Measurements from ENCODE around the gene ACAP3.

Gene ACAP3

DNA sequence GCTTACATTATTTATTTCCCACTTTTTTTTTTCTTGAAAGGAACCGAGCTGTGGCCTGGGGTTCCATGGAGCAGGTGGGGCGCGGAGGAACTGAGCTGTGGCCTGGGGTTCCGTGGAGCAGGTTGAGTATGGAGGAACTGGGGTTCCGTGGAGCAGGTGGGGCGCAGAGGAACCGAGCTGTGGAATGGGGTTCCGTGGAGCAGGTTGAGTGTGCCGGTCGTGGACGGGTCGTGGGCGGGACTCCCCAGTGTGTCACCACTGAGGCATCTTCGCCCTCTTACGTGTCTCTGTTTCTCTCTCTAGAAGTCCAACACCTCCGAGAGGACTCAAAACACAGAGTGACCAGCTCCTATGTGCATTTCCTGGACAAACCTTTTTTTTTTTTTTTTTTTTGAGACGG is 28.7 kb downstream of the ACAP3 start:
- FAIRE-seq (no peak), DNase-seq (ENCODE audit: insufficient read length, low spot score) (no peak)
- TF ChIP-seq, protein P1, sequence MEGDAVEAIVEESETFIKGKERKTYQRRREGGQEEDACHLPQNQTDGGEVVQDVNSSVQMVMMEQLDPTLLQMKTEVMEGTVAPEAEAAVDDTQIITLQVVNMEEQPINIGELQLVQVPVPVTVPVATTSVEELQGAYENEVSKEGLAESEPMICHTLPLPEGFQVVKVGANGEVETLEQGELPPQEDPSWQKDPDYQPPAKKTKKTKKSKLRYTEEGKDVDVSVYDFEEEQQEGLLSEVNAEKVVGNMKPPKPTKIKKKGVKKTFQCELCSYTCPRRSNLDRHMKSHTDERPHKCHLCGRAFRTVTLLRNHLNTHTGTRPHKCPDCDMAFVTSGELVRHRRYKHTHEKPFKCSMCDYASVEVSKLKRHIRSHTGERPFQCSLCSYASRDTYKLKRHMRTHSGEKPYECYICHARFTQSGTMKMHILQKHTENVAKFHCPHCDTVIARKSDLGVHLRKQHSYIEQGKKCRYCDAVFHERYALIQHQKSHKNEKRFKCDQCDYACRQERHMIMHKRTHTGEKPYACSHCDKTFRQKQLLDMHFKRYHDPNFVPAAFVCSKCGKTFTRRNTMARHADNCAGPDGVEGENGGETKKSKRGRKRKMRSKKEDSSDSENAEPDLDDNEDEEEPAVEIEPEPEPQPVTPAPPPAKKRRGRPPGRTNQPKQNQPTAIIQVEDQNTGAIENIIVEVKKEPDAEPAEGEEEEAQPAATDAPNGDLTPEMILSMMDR (IDR thresholded peaks at IDR 0.05; ENCODE audit: insufficient read depth, missing control alignments): no peak

DNA sequence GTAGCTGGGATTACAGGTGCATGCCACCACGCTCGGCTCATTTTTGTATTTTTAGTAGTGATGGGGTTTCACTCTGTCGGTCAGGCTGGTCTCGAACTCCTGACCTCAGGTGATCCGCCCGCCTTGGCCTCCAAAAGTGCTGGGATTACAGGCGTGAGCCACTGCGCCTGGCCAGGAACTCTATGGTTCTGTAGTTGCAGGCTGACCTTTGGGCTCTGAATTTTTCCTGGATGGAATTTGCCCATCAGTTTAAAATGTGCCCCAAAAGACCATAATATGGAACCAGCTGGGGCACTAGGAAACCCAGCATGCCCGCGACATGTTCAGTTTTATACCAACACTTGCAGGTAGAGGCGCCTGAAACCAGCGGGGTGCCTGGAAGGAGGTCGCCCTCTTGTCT is 29.1 kb downstream of the ACAP3 start:
- no peak for FAIRE-seq
- TF ChIP-seq, protein P1 (IDR thresholded peaks at IDR 0.05; ENCODE audit: insufficient read depth, missing control alignments): no peak
- no peak for DNase-seq (ENCODE audit: insufficient read length, low spot score)

DNA sequence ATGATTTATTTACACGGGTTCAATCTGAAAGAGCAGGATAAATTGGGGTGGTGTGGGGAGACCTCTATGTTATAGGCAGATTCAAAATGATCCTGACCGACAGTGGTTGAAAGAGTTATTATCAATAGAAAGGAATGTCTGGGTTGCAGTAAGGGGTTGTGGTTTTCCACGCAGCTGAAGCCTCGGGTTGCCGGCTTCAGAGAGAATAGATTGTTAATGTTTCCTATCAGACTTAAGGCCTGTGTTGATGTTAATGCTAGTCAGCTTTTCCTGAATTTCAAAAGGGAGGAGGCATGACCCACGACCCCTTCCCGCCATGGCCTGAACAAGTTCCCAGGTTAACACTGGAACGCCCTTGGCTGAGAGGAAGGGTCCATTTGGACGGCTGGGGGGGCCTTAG is 31.9 kb downstream of the ACAP3 start:
- FAIRE-seq (no peak), DNase-seq (ENCODE audit: insufficient read length, low spot score) (no peak)
- TF ChIP-seq, protein P1 (IDR thresholded peaks at IDR 0.05; ENCODE audit: insufficient read depth, missing control alignments): no peak

DNA sequence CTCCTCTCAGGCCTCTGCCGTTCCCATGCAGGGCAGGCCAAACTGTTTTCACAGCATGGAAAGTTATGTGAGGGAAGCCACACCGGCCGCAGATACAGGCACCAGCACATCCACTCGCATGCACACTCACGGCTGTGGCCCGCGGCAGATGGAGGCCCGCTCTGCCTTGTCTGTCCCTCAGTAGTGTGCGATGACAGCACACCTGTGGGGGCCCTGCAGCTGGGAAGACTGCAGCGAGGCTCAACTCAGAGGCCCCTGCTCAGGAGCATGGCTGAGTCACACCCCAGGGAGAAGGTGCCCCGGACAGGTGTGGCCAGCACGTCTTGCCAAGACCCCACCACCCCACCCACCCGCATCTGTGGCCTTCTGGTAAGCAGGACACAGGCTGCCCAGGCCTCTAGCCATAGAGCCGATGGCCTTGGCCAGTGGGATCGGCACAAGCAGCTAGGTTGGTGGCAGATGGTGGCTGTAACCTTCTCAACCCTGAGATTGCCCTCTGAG is 32.7 kb downstream of the ACAP3 start:
- TF ChIP-seq, protein P1 (IDR thresholded peaks at IDR 0.05; ENCODE audit: insufficient read depth, missing control alignments): no peak
- no peak for FAIRE-seq
- DNase-seq (ENCODE audit: insufficient read length, low spot score): no peak

DNA sequence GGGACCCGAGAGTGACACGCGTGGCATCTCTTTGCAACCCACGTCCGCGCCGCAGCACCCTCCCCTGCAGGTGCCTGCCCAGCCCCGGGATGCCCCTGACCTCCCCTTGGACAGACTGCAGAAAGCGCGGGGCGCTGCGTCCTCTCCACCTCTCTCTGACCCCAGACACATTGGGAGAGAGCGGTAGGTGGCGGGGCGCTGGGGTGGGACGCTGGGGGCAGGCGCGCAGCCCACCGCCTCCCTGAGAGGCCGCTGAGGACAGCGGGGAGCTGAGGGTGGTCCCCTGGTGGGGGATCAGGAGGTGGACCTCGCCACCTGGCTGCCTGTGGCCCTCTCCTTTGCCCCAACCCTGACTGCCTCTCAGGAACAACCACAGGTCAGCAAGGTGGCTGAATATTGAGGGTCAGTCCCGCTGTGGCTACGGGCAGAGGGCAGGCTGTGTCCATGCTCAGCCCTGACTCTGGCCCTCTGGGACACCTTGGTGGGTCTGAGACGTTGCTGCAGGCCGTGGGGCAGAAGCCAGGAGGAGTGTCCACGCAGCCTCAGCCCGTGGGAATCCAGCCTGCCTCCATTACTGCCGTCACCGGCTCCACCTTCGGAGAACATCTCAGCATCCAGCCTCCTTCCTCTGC is 33.3 kb downstream of the ACAP3 start:
- no peak for FAIRE-seq
- TF ChIP-seq, protein P1 (IDR thresholded peaks at IDR 0.05; ENCODE audit: insufficient read depth, missing control alignments): no peak
- no peak for DNase-seq (ENCODE audit: insufficient read length, low spot score)

DNA sequence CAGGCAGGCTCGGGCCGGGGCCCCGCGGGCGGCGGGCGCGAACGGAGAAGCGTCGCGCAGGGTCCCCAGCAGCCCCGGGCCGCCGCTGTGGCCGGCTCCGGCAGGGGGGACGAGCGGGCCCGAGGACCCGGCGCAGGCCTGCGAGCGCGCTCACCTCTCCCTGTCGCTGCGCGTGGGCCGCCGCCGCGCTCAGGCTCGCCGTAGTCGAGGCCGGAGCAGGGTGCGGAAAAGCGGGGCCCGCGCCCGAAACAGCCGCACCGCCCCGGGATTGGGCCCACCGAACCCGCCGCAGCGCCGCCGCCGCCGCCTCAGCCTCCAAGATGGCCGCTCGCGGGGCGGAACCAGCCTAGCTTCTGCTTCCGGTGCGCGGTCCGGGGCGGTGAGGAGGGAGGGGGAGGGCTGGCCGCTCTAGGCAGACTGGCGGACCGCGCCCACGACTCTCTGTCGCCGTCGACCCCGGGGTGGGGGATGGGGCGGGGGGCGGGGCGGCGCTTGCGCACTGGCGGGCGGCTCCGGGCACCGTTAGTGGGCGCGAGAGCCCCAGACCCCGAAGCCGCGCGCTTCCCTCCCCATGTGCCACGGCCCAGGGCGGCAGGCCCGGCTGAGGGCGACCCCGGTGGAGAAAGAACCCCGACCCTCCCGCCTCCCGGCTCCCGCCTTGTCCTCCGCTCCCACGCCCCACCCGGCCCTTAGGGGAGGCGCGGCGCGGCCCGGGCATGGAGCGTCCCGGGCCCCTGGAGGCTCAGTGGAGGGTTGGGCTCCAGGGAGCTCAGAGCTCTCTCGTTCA is 34.0 kb downstream of the ACAP3 start, which contains the start of gene UBE2J2:
Gene UBE2J2, minus strand, starts transcription at position 343 of the 787 bp plus-strand sequence. CDS start 5,862 bp downstream, outside the sequence.
- TF ChIP-seq, protein P1 (IDR thresholded peaks at IDR 0.05; ENCODE audit: insufficient read depth, missing control alignments): no peak
- DNase-seq (ENCODE audit: insufficient read length, low spot score) (peak; percentile 83), FAIRE-seq (no peak)

DNA sequence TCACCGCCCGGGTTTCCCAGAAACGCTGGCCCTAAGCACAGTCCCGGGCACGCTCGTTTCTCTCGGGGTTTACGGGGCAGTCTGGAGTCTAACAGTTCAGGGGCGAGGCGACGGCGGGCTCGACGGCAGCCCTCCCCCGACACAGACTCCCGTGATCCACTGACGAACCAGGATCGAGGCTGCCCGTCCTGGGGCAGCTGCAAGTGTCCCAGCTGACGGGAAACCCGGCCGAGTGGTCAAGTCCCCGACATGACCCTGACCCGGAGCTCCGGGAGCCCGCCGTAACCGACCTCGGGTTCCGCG is 34.6 kb downstream of the ACAP3 start:
- FAIRE-seq (no peak), DNase-seq (ENCODE audit: insufficient read length, low spot score) (no peak)
- TF ChIP-seq, protein P1 (IDR thresholded peaks at IDR 0.05; ENCODE audit: insufficient read depth, missing control alignments): no peak

Data from D721Med (cell line).